KBM-7 (cell line): ENCODE measurements around the gene KIF6.
"Not testable (repeated sequence)": the region's sequence is repeated elsewhere in the genome, so short reads cannot be mapped to it uniquely, and the experiment has no call there.

Experiments
- DNase-seq: peaks from one replicate; pipeline ENCODE4 v3.0.0-alpha.2; 2015
- in situ Hi-C: fragments of 300-500 bp; cut with MboI; formaldehyde crosslinking; loops from 2 replicates; pipeline ENCODE4 v1.14.3; 2020; ENCODE audit warnings: low sequenced_read_pairs, low pct_unique_long_range_greater_than_20kb, mixed read lengths

Gene KIF6

GRCh38 chr6:39490108-39490507 lies 235.1 kb downstream of the KIF6 start:
- DNase-seq: no peak
- in situ Hi-C loops: no loop called here

- in situ Hi-C loops: no loop called here
- DNase-seq: no peak
Observed at GRCh38 chr6:39488255-39488879, 236.8 kb downstream of the KIF6 start.

- DNase-seq: no peak
- in situ Hi-C loops: no loop called here
Observed at GRCh38 chr6:39484276-39484675, 240.9 kb downstream of the KIF6 start.

GRCh38 chr6:39479819-39480218 lies 245.4 kb downstream of the KIF6 start:
- in situ Hi-C loops, DNase-seq: not testable (repeated sequence)

- in situ Hi-C loops: no loop called here
- no peak for DNase-seq
Observed at GRCh38 chr6:39476670-39477069, 248.5 kb downstream of the KIF6 start.

- in situ Hi-C loops: no loop called here
- no peak for DNase-seq
Observed at GRCh38 chr6:39476151-39476550, 249.1 kb downstream of the KIF6 start.

GRCh38 chr6:39471954-39472659 lies 253.1 kb downstream of the KIF6 start:
- in situ Hi-C loops: no loop called here
- no peak for DNase-seq

- in situ Hi-C loops: no loop called here
- no peak for DNase-seq
Observed at GRCh38 chr6:39470506-39470905, 254.7 kb downstream of the KIF6 start.

GRCh38 chr6:39468385-39468784 lies 256.8 kb downstream of the KIF6 start:
- DNase-seq: no peak

GRCh38 chr6:39466631-39467030 lies 258.6 kb downstream of the KIF6 start:
- DNase-seq: no peak

More at GRCh38 chr6:39468385-39468784, 256.8 kb downstream of the KIF6 start:
- in situ Hi-C loops: no loop called here

GRCh38 chr6:39465539-39465938 lies 259.7 kb downstream of the KIF6 start:
- DNase-seq: no peak
- in situ Hi-C loops: no loop called here

More at GRCh38 chr6:39466631-39467030, 258.6 kb downstream of the KIF6 start:
- in situ Hi-C loops: no loop called here

- in situ Hi-C loops: no loop called here
- no peak for DNase-seq
Observed at GRCh38 chr6:39464067-39464466, 261.1 kb downstream of the KIF6 start.

- no peak for DNase-seq
- in situ Hi-C loops: no loop called here
Observed at GRCh38 chr6:39453956-39454524, 271.2 kb downstream of the KIF6 start.

- DNase-seq: no peak
- in situ Hi-C loops: no loop called here
Observed at GRCh38 chr6:39453241-39453640, 272.0 kb downstream of the KIF6 start.

GRCh38 chr6:39452306-39453145 lies 272.7 kb downstream of the KIF6 start:
- DNase-seq: no peak
- in situ Hi-C loops: no loop called here

- peak; percentile 2 for DNase-seq
- in situ Hi-C loops: no loop called here
Observed at GRCh38 chr6:39451831-39452230, 273.4 kb downstream of the KIF6 start.

- DNase-seq: no peak
- in situ Hi-C loops: no loop called here
Observed at GRCh38 chr6:39449022-39449421, 276.2 kb downstream of the KIF6 start.

- in situ Hi-C loops: no loop called here
Observed at GRCh38 chr6:39446909-39447308, 278.3 kb downstream of the KIF6 start.

GRCh38 chr6:39445667-39446066 lies 279.5 kb downstream of the KIF6 start:
- in situ Hi-C loops: no loop called here
- DNase-seq: no peak

More at GRCh38 chr6:39446909-39447308, 278.3 kb downstream of the KIF6 start:
- DNase-seq: no peak
